Measurements from ENCODE around the gene TTBK1. TPM values are rescaled to one million over a fixed set of nuclear protein-coding genes. Genes with fewer than 3 reads are reported as not detected.

Gene TTBK1
- polyA plus RNA-seq, 1 donor from 2014 or later = 4.2 TPM

GRCh38 chr6:43277306-43277642 is 34.0 kb downstream of the TTBK1 start:
- no peaks in the 10 kb centered on the region for H4K20me1 ChIP-seq (ENCODE audit: insufficient read depth)
- H3K4me2 ChIP-seq (ENCODE audit: low read length) = no peak overlapping the region
- H3K27me3 ChIP-seq (ENCODE audit: insufficient read depth, low read depth, low read length) = peaks cover 21% of the 10 kb centered on the region
- no peaks in the 10 kb centered on the region for H3K79me2 ChIP-seq (replicated peaks; ENCODE audit: insufficient read depth, low read length)
- no peak overlapping the region for H3K9ac ChIP-seq (ENCODE audit: low read length)
- no peaks in the 10 kb centered on the region for H3K9me3 ChIP-seq (ENCODE audit: low read length)
- H3K27ac ChIP-seq (ENCODE audit: low read length) = no peak overlapping the region
- H3K4me3 ChIP-seq (ENCODE audit: low read length) = no peak overlapping the region
- no peak overlapping the region for H2AFZ ChIP-seq (ENCODE audit: low read depth, low read length)
- TF ChIP-seq MXI1 (conservative IDR thresholded peaks at IDR 0.05; ENCODE audit: poor library complexity, severe bottlenecking) = no peak
- TF ChIP-seq CTCF (IDR thresholded peaks at IDR 0.05; ENCODE audit: poor library complexity, severe bottlenecking) = no peak
- no peaks in the 10 kb centered on the region for H3K9me2 ChIP-seq (ENCODE audit: insufficient read depth, low read length)
- no peaks in the 10 kb centered on the region for H3K36me3 ChIP-seq (ENCODE audit: insufficient read depth, low read length)
- no peaks in the 10 kb centered on the region for H3F3A ChIP-seq (ENCODE audit: insufficient read depth, low read length, poor library complexity, severe bottlenecking)

GRCh38 chr6:43277643-43278523 is 34.6 kb downstream of the TTBK1 start:
- H3K79me2 ChIP-seq (replicated peaks; ENCODE audit: insufficient read depth, low read length) = no peaks in the 10 kb centered on the region
- H3K27ac ChIP-seq (ENCODE audit: low read length) = no peak overlapping the region
- no peak overlapping the region for H2AFZ ChIP-seq (ENCODE audit: low read depth, low read length)
- H3K9me2 ChIP-seq (ENCODE audit: insufficient read depth, low read length) = no peaks in the 10 kb centered on the region
- TF ChIP-seq CTCF (IDR thresholded peaks at IDR 0.05; ENCODE audit: poor library complexity, severe bottlenecking) (no peak), TAF1 (IDR thresholded peaks at IDR 0.05; ENCODE audit: low read depth) (no peak), EP300 (conservative IDR thresholded peaks at IDR 0.05; ENCODE audit: poor library complexity, severe bottlenecking) (no peak), MXI1 (conservative IDR thresholded peaks at IDR 0.05; ENCODE audit: poor library complexity, severe bottlenecking) (no peak), SMC3 (conservative IDR thresholded peaks at IDR 0.05; ENCODE audit: poor library complexity) (no peak), REST (IDR thresholded peaks at IDR 0.05; ENCODE audit: borderline replicate concordance) (no peak), POLR2AphosphoS5 (IDR thresholded peaks at IDR 0.05) (no peak), EZH2 (IDR thresholded peaks at IDR 0.05; ENCODE audit: borderline replicate concordance, insufficient read depth, low read length, poor library complexity, severe bottlenecking) (no peak), RAD21 (conservative IDR thresholded peaks at IDR 0.05) (no peak)
- H4K20me1 ChIP-seq (ENCODE audit: insufficient read depth) = no peaks in the 10 kb centered on the region
- no peak overlapping the region for H3K9ac ChIP-seq (ENCODE audit: low read length)
- H3K4me2 ChIP-seq (ENCODE audit: low read length) = no peak overlapping the region
- H3K9me3 ChIP-seq (ENCODE audit: low read length) = no peaks in the 10 kb centered on the region
- no peaks in the 10 kb centered on the region for H3K36me3 ChIP-seq (ENCODE audit: insufficient read depth, low read length)
- H3F3A ChIP-seq (ENCODE audit: insufficient read depth, low read length, poor library complexity, severe bottlenecking) = no peaks in the 10 kb centered on the region
- peaks cover 21% of the 10 kb centered on the region for H3K27me3 ChIP-seq (ENCODE audit: insufficient read depth, low read depth, low read length)
- no peak overlapping the region for H3K4me3 ChIP-seq (ENCODE audit: low read length)

Measured in neural cell (in vitro differentiated cells).